Measurements from ENCODE around the gene FBXL16.

FBXL16 gene

DNA sequence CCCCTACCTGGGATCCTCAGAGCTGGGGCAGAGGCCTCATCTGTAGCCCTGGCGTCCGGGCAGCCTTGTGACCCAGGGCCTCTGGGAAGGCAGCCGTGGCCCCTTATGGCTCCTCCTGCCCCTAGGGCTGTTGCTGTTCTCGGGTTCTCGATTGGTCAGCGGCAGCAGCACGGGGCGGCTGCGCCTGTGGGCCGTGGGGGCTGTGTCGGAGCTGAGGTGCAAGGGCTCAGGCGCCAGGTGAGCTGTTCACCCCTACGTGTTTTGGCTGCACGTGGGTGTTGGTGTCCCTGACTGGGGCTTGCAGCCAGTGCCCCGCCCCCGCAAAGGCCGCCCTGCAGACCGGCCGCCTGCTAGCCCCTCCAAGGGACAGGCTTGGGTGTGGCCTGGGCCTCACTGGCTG lies 43.5 kb downstream of the FBXL16 start:
- H3K9me2 ChIP-seq (replicated peaks; ENCODE audit: low read depth, low read length): no peaks in the 10 kb centered on the region
- H3K27me3 ChIP-seq (ENCODE audit: insufficient read depth, low read length, poor library complexity, severe bottlenecking): no peaks in the 10 kb centered on the region
- no peak overlapping the region for H3K4me2 ChIP-seq (ENCODE audit: low read depth, low read length, poor library complexity, severe bottlenecking)
- H3K4me1 ChIP-seq (ENCODE audit: insufficient read depth, low read length, poor library complexity, severe bottlenecking): no peaks in the 10 kb centered on the region
- no peaks in the 10 kb centered on the region for H3K9me3 ChIP-seq (ENCODE audit: insufficient read depth, low read depth, low read length)
- no peak overlapping the region for H3K4me3 ChIP-seq (ENCODE audit: low read length, poor library complexity, severe bottlenecking)
- no peak overlapping the region for H3K9ac ChIP-seq (ENCODE audit: low read depth, low read length, poor library complexity, severe bottlenecking)
- no peaks in the 10 kb centered on the region for H3K79me2 ChIP-seq (ENCODE audit: insufficient read depth, low read length)
- H3F3A ChIP-seq (ENCODE audit: low read depth): no peaks in the 10 kb centered on the region
- no peak for TF ChIP-seq EZH2phosphoT487 (IDR thresholded peaks at IDR 0.05; ENCODE audit: borderline replicate concordance)
- TF ChIP-seq, protein P1, sequence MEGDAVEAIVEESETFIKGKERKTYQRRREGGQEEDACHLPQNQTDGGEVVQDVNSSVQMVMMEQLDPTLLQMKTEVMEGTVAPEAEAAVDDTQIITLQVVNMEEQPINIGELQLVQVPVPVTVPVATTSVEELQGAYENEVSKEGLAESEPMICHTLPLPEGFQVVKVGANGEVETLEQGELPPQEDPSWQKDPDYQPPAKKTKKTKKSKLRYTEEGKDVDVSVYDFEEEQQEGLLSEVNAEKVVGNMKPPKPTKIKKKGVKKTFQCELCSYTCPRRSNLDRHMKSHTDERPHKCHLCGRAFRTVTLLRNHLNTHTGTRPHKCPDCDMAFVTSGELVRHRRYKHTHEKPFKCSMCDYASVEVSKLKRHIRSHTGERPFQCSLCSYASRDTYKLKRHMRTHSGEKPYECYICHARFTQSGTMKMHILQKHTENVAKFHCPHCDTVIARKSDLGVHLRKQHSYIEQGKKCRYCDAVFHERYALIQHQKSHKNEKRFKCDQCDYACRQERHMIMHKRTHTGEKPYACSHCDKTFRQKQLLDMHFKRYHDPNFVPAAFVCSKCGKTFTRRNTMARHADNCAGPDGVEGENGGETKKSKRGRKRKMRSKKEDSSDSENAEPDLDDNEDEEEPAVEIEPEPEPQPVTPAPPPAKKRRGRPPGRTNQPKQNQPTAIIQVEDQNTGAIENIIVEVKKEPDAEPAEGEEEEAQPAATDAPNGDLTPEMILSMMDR (conservative IDR thresholded peaks at IDR 0.05; ENCODE audit: low read length): no peak
- H4K20me1 ChIP-seq (ENCODE audit: insufficient read depth, low read length, poor library complexity, severe bottlenecking): no peaks in the 10 kb centered on the region
- no peak overlapping the region for H2AFZ ChIP-seq (ENCODE audit: low read length)
- H3K36me3 ChIP-seq (ENCODE audit: insufficient read depth, low read length): no peaks in the 10 kb centered on the region

DNA sequence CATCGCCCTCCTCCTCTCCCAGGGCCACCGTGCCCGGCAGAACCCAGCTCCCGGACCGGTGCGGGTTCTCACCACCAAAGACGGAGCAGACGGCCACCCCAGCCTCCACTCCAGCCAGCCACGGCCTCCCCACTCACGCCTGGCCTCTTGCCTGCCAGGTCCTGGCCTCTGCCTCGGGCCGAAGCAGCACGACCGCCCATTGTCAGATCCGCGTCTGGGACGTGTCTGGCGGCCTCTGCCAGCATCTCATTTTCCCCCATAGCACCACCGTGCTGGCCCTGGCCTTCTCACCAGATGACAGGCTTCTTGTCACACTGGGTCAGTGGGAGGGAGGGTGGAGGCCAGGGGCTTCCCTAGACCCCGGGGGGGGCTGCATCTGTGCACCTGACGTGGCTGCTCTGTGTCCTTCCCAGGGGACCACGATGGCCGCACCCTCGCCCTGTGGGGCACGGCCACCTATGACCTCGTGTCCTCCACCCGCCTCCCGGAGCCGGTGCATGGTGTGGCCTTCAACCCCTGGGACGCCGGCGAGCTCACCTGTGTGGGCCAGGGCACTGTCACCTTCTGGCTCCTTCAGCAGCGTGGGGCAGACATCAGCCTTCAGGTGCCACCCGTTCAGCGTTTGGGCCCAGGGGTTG lies 44.3 kb downstream of the FBXL16 start:
- TF ChIP-seq, protein P1 (conservative IDR thresholded peaks at IDR 0.05; ENCODE audit: low read length): no peak
- no peak for TF ChIP-seq EZH2phosphoT487 (IDR thresholded peaks at IDR 0.05; ENCODE audit: borderline replicate concordance)
- no peak overlapping the region for H3K4me3 ChIP-seq (ENCODE audit: low read length, poor library complexity, severe bottlenecking)
- no peaks in the 10 kb centered on the region for H3K79me2 ChIP-seq (ENCODE audit: insufficient read depth, low read length)
- H3F3A ChIP-seq (ENCODE audit: low read depth): no peaks in the 10 kb centered on the region
- H3K9ac ChIP-seq (ENCODE audit: low read depth, low read length, poor library complexity, severe bottlenecking): no peak overlapping the region
- no peaks in the 10 kb centered on the region for H3K27me3 ChIP-seq (ENCODE audit: insufficient read depth, low read length, poor library complexity, severe bottlenecking)
- H3K4me1 ChIP-seq (ENCODE audit: insufficient read depth, low read length, poor library complexity, severe bottlenecking): no peaks in the 10 kb centered on the region
- H2AFZ ChIP-seq (ENCODE audit: low read length): no peak overlapping the region
- no peaks in the 10 kb centered on the region for H3K9me2 ChIP-seq (replicated peaks; ENCODE audit: low read depth, low read length)
- no peaks in the 10 kb centered on the region for H3K36me3 ChIP-seq (ENCODE audit: insufficient read depth, low read length)
- H4K20me1 ChIP-seq (ENCODE audit: insufficient read depth, low read length, poor library complexity, severe bottlenecking): no peaks in the 10 kb centered on the region
- no peaks in the 10 kb centered on the region for H3K9me3 ChIP-seq (ENCODE audit: insufficient read depth, low read depth, low read length)
- H3K4me2 ChIP-seq (ENCODE audit: low read depth, low read length, poor library complexity, severe bottlenecking): no peak overlapping the region

DNA sequence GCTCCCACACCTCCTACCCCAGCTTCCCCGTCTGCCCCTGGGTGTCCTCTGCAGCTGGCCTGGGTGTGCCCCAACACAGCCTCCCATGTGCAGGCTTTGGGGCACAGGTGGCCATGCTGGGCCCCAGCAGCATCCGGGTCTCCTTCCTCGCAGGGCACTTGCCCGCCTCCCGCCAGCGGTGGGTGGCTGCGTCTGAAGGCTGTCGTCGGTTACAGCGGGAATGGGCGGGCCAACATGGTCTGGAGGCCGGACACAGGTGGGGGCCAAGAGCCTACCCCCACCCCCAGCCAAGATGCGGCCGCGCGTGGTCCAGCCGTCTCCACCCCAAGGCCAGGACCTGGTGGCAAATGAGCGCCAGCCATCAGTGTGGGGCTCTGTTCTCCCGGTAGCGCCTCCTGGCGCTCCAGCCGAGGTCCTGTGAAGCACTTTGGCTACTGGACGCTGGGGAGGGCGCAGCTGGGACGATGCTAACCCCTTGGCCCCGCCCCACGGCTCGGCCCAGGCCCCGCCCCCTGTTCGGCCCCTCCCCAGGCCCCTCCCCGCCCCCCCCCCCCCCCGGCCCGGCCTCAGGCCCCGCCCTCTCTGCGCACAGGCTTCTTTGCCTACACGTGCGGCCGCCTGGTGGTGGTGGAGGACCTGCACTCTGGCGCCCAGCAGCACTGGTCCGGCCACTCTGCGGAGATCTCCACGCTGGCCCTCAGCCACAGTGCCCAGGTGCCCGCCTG lies 45.0 kb downstream of the FBXL16 start:
- no peak for TF ChIP-seq EZH2phosphoT487 (IDR thresholded peaks at IDR 0.05; ENCODE audit: borderline replicate concordance)
- TF ChIP-seq, protein P1 (conservative IDR thresholded peaks at IDR 0.05; ENCODE audit: low read length): no peak
- Histone ChIP-seq H3K79me2 (ENCODE audit: insufficient read depth, low read length) (no peaks in the 10 kb centered on the region), H3K9me3 (ENCODE audit: insufficient read depth, low read depth, low read length) (no peaks in the 10 kb centered on the region), H3K4me1 (ENCODE audit: insufficient read depth, low read length, poor library complexity, severe bottlenecking) (no peaks in the 10 kb centered on the region), H3K9me2 (replicated peaks; ENCODE audit: low read depth, low read length) (no peaks in the 10 kb centered on the region), H3F3A (ENCODE audit: low read depth) (no peaks in the 10 kb centered on the region), H3K27me3 (ENCODE audit: insufficient read depth, low read length, poor library complexity, severe bottlenecking) (no peaks in the 10 kb centered on the region), H2AFZ (ENCODE audit: low read length) (no peak overlapping the region), H3K36me3 (ENCODE audit: insufficient read depth, low read length) (no peaks in the 10 kb centered on the region), H4K20me1 (ENCODE audit: insufficient read depth, low read length, poor library complexity, severe bottlenecking) (no peaks in the 10 kb centered on the region), H3K4me3 (ENCODE audit: low read length, poor library complexity, severe bottlenecking) (no peak overlapping the region), H3K9ac (ENCODE audit: low read depth, low read length, poor library complexity, severe bottlenecking) (no peak overlapping the region), H3K4me2 (ENCODE audit: low read depth, low read length, poor library complexity, severe bottlenecking) (no peak overlapping the region)

All from Loucy (cell line).